ENCODE measurements around the gene FANCC. TPM values are rescaled to one million over a fixed set of nuclear protein-coding genes. Genes with fewer than 3 reads are reported as not detected.

Gene FANCC
- total and polyA plus RNA-seq, 2 experiments from 2014 or later = 13.1 to 15.6 TPM

DNA sequence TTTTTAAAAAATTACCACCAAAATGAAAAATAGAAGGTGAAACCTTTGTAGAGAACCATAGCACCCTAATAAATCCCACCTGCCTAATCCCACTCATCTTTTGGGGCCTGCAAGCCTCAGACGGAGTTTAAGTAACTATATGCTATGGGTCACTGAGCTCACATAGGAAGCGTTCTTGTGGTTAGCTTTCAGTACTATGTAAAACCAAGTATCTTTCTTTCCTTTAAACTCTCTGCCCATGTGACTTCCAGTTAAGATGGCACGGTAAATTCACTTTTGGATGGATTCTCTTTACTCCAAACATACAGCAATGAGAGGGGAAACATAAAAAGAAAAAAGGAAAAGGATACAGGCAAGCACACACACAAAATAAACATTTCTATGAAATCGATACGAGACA, 50.9 kb downstream of the FANCC start:
- H2AFZ ChIP-seq = no peak overlapping the region
- H3K27ac ChIP-seq = peak overlapping the region; percentile 39
- H3K27me3 ChIP-seq = no peaks in the 10 kb centered on the region
- no peak for DNase-seq (ENCODE audit: low spot score)
- H3K36me3 ChIP-seq (replicated peaks; ENCODE audit: insufficient read depth, low read depth) = no peaks in the 10 kb centered on the region
- 60% methylated on average over 5 of the region's 5 CpGs for whole genome bisulfite sequencing (ENCODE audit: low lambda C conversion rate, missing lambda C conversion rate)
- no peaks in the 10 kb centered on the region for H3K9me3 ChIP-seq (ENCODE audit: low read depth)
- peaks cover 43% of the 10 kb centered on the region for H3K4me1 ChIP-seq (ENCODE audit: insufficient read depth)
- peaks cover 57% of the 10 kb centered on the region for H3K79me2 ChIP-seq
- H3K4me3 ChIP-seq = no peak overlapping the region
- H3K9me2 ChIP-seq (replicated peaks; ENCODE audit: insufficient read depth) = no peaks in the 10 kb centered on the region
- peak overlapping the region; percentile 8 for H3K4me2 ChIP-seq
- H4K20me1 ChIP-seq (ENCODE audit: insufficient read depth, poor library complexity, severe bottlenecking) = no peaks in the 10 kb centered on the region
- TF ChIP-seq EZH2 (IDR thresholded peaks at IDR 0.05; ENCODE audit: borderline replicate concordance) (no peak), EZH2phosphoT487 (IDR thresholded peaks at IDR 0.05; ENCODE audit: low read depth, severe bottlenecking, unreplicated experiment) (no peak)
- TF ChIP-seq, protein P1, sequence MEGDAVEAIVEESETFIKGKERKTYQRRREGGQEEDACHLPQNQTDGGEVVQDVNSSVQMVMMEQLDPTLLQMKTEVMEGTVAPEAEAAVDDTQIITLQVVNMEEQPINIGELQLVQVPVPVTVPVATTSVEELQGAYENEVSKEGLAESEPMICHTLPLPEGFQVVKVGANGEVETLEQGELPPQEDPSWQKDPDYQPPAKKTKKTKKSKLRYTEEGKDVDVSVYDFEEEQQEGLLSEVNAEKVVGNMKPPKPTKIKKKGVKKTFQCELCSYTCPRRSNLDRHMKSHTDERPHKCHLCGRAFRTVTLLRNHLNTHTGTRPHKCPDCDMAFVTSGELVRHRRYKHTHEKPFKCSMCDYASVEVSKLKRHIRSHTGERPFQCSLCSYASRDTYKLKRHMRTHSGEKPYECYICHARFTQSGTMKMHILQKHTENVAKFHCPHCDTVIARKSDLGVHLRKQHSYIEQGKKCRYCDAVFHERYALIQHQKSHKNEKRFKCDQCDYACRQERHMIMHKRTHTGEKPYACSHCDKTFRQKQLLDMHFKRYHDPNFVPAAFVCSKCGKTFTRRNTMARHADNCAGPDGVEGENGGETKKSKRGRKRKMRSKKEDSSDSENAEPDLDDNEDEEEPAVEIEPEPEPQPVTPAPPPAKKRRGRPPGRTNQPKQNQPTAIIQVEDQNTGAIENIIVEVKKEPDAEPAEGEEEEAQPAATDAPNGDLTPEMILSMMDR (IDR thresholded peaks at IDR 0.05; ENCODE audit: poor library complexity) = no peak

DNA sequence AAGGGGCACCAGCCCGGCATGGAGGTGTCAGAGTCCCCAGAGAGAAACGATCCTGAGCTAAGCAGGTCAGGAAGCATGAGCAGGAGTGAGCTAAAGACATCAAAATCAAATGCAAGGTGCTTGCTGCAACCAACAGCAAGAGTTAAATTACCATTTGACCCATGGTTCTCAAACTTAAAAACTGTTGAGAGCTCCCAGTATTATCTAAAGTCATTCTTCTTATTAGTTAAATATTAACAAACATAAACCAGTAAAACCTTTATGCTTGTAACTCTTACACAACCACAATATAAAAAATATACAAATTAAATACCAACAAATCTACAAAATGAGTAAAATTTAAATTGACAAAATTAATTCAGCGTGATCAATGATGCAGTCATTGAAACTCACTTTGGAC, 51.5 kb downstream of the FANCC start:
- H3K4me2 ChIP-seq = peak overlapping the region; percentile 8
- peak overlapping the region; percentile 39 for H3K27ac ChIP-seq
- peaks cover 47% of the 10 kb centered on the region for H3K4me1 ChIP-seq (ENCODE audit: insufficient read depth)
- no peaks in the 10 kb centered on the region for H3K27me3 ChIP-seq
- H4K20me1 ChIP-seq (ENCODE audit: insufficient read depth, poor library complexity, severe bottlenecking) = no peaks in the 10 kb centered on the region
- no peak for DNase-seq (ENCODE audit: low spot score)
- WGBS (ENCODE audit: low lambda C conversion rate, missing lambda C conversion rate) = 56% methylated on average over 3 of the region's 3 CpGs
- TF ChIP-seq EZH2 (IDR thresholded peaks at IDR 0.05; ENCODE audit: borderline replicate concordance) = no peak
- TF ChIP-seq, protein P1 (IDR thresholded peaks at IDR 0.05; ENCODE audit: poor library complexity) = no peak
- TF ChIP-seq EZH2phosphoT487 (IDR thresholded peaks at IDR 0.05; ENCODE audit: low read depth, severe bottlenecking, unreplicated experiment) = no peak
- H3K36me3 ChIP-seq (replicated peaks; ENCODE audit: insufficient read depth, low read depth) = no peaks in the 10 kb centered on the region
- H3K9me3 ChIP-seq (ENCODE audit: low read depth) = no peaks in the 10 kb centered on the region
- peaks cover 59% of the 10 kb centered on the region for H3K79me2 ChIP-seq
- no peak overlapping the region for H2AFZ ChIP-seq
- H3K4me3 ChIP-seq = no peak overlapping the region
- no peaks in the 10 kb centered on the region for H3K9me2 ChIP-seq (replicated peaks; ENCODE audit: insufficient read depth)

DNA sequence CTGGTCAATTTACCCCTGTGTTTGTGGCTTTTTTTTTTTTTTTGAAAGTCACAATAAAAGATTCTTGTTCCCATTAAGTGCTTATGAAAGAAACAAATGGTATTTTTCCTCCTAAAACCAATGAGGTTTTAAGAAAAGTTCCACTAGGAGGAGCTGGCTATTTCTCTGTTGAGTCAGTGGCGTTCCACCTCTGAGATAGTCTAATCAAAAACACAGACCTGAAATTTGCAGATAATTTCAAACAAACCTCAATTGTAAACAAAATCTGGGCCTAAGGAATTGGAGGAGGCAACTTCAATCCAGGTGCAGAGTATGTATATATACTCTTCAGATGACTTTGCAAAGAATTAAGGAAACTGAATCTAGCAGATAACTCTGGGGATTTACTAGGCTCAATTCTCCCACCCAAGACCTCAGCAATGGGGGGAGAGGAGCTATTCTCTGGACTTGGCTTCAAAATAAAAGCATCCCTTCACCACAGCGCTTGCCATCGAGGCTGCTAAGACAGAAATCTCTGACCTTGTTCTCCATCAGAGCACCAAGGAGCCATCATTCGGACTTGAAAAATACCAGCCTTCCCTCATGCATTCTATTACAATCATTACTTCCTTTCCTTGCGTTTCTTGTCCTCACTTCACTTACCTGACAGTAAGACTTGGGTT, 52.4 kb downstream of the FANCC start:
- H3K36me3 ChIP-seq (replicated peaks; ENCODE audit: insufficient read depth, low read depth) = no peaks in the 10 kb centered on the region
- no peak overlapping the region for H2AFZ ChIP-seq
- H3K9me2 ChIP-seq (replicated peaks; ENCODE audit: insufficient read depth) = no peaks in the 10 kb centered on the region
- H3K4me3 ChIP-seq = no peak overlapping the region
- peaks cover 38% of the 10 kb centered on the region for H3K4me1 ChIP-seq (ENCODE audit: insufficient read depth)
- H3K79me2 ChIP-seq = peaks cover 62% of the 10 kb centered on the region
- no peaks in the 10 kb centered on the region for H3K27me3 ChIP-seq
- no peak overlapping the region for H3K27ac ChIP-seq
- WGBS (ENCODE audit: low lambda C conversion rate, missing lambda C conversion rate) = 49% methylated on average over 5 of the region's 5 CpGs
- TF ChIP-seq EZH2phosphoT487 (IDR thresholded peaks at IDR 0.05; ENCODE audit: low read depth, severe bottlenecking, unreplicated experiment) (no peak), EZH2 (IDR thresholded peaks at IDR 0.05; ENCODE audit: borderline replicate concordance) (no peak)
- TF ChIP-seq, protein P1 (IDR thresholded peaks at IDR 0.05; ENCODE audit: poor library complexity) = peak; percentile 56
- H4K20me1 ChIP-seq (ENCODE audit: insufficient read depth, poor library complexity, severe bottlenecking) = no peaks in the 10 kb centered on the region
- peak; percentile 59 for DNase-seq (ENCODE audit: low spot score)
- no peak overlapping the region for H3K4me2 ChIP-seq
- H3K9me3 ChIP-seq (ENCODE audit: low read depth) = no peaks in the 10 kb centered on the region
